Measurements from ENCODE around the gene CEP85L.

The CEP85L gene

DNA sequence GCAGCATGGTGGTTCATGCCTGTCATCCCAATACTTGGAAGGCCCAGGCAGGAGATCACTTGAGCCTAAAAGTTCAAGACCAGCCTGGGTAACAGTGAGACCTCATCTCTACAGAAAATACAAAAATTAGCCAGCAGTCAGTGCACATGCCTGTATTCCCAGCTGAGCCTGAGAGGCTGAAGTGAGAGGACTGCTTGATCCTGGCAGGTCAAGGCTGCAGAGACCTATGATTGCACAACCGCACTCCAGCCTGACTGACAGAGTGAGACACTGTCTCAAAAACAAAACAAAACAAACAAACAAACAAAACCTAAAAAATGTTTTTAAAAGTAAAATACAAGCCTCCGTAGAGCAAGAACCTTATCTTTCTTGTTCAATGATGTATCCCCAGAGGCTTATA, 6.0 kb downstream of the CEP85L start:
- H3K4me3 ChIP-seq (ENCODE audit: low read depth in 1 of 5, low read length in 5 of 5), result no peak overlapping the region
- H3K4me1 ChIP-seq (ENCODE audit: control insufficient read depth in 5 of 5, insufficient read depth in 5 of 5, low read length in 5 of 5), result peaks cover 0 to 27% (median 20%) of the 10 kb centered on the region in 5 donors
- no peak overlapping the region for H3K27ac ChIP-seq (ENCODE audit: low read depth, low read length)
- H3K27me3 ChIP-seq (ENCODE audit: control insufficient read depth in 5 of 5, insufficient read depth in 4 of 5, low read length in 5 of 5), result no peaks in the 10 kb centered on the region
- H3K36me3 ChIP-seq (ENCODE audit: control insufficient read depth in 5 of 5, insufficient read depth in 5 of 5, low read length in 5 of 5), result no peaks in the 10 kb centered on the region
- no peak overlapping the region for H3K9ac ChIP-seq (ENCODE audit: low read length in 5 of 5)
- no peaks in the 10 kb centered on the region for H3K9me3 ChIP-seq (ENCODE audit: control insufficient read depth in 5 of 5, low read length in 5 of 5)

GRCh38 chr6:118644007-118644406, 7.4 kb downstream of the CEP85L start:
- Histone ChIP-seq H3K27me3 (ENCODE audit: control insufficient read depth in 5 of 5, insufficient read depth in 4 of 5, low read length in 5 of 5) (no peaks in the 10 kb centered on the region), H3K9me3 (ENCODE audit: control insufficient read depth in 5 of 5, low read length in 5 of 5) (no peaks in the 10 kb centered on the region), H3K4me1 (ENCODE audit: control insufficient read depth in 5 of 5, insufficient read depth in 5 of 5, low read length in 5 of 5) (peaks cover 0 to 13% (median 12%) of the 10 kb centered on the region in 5 donors), H3K4me3 (ENCODE audit: low read depth in 1 of 5, low read length in 5 of 5) (no peak overlapping the region), H3K27ac (ENCODE audit: low read depth, low read length) (no peak overlapping the region), H3K36me3 (ENCODE audit: control insufficient read depth in 5 of 5, insufficient read depth in 5 of 5, low read length in 5 of 5) (no peaks in the 10 kb centered on the region), H3K9ac (ENCODE audit: low read length in 5 of 5) (no peak overlapping the region)

GRCh38 chr6:118641042-118641441, 10.3 kb downstream of the CEP85L start:
- H3K27ac ChIP-seq (ENCODE audit: low read depth, low read length), result no peak overlapping the region
- H3K4me3 ChIP-seq (ENCODE audit: low read depth in 1 of 5, low read length in 5 of 5), result no peak overlapping the region
- no peaks in the 10 kb centered on the region for H3K27me3 ChIP-seq (ENCODE audit: control insufficient read depth in 5 of 5, insufficient read depth in 4 of 5, low read length in 5 of 5)
- H3K9me3 ChIP-seq (ENCODE audit: control insufficient read depth in 5 of 5, low read length in 5 of 5), result no peaks in the 10 kb centered on the region
- H3K4me1 ChIP-seq (ENCODE audit: control insufficient read depth in 5 of 5, insufficient read depth in 5 of 5, low read length in 5 of 5), result peaks cover 0 to 13% (median 12%) of the 10 kb centered on the region in 5 donors
- no peaks in the 10 kb centered on the region for H3K36me3 ChIP-seq (ENCODE audit: control insufficient read depth in 5 of 5, insufficient read depth in 5 of 5, low read length in 5 of 5)
- no peak overlapping the region for H3K9ac ChIP-seq (ENCODE audit: low read length in 5 of 5)

DNA sequence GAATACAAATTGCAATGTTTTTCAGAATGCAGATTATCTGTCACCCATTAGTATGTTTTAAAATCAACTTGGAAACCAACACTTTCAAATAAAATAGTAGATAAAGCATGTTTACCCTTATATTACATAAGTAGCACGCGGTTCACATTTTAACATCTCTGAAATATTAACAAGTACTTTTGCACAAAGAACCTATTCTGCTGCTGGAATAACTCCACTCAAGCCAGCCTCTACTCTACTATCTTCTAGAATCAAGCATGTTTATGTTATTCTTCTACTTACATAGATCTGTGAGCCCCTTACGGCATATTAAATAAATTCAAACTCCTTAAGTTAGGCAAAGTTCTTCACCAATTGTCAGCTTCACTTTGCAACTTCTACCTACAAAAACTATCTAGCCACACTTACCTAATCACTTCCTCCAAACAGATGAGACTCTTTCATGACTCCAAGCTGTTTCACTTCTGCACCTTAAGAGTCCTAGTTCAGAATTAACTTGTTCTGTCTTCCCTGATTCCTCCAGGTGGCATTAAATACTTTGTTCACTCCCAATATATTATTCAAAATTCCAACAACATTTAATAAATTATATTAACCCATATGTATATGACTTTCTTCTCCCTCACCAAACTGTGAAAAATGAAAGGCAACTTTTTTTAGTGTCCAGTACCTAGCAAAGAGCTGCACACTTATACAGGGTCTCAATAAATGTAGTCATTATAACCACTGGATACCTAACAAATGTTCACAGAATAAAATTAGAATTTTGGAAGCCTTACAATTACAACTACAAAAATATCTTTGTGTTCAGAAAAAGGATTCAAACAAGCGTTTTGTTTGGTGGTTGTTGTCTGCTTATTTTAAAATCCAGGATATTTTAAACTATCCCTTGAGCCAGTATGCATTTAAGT, 12.1 kb downstream of the CEP85L start:
- no peak overlapping the region for H3K9ac ChIP-seq (ENCODE audit: low read length in 5 of 5)
- no peaks in the 10 kb centered on the region for H3K9me3 ChIP-seq (ENCODE audit: control insufficient read depth in 5 of 5, low read length in 5 of 5)
- H3K36me3 ChIP-seq (ENCODE audit: control insufficient read depth in 5 of 5, insufficient read depth in 5 of 5, low read length in 5 of 5), result no peaks in the 10 kb centered on the region
- H3K4me1 ChIP-seq (ENCODE audit: control insufficient read depth in 5 of 5, insufficient read depth in 5 of 5, low read length in 5 of 5), result peaks cover 0 to 7% (median 5%) of the 10 kb centered on the region in 5 donors
- H3K4me3 ChIP-seq (ENCODE audit: low read depth in 1 of 5, low read length in 5 of 5), result no peak overlapping the region
- H3K27ac ChIP-seq (ENCODE audit: low read depth, low read length), result no peak overlapping the region
- no peaks in the 10 kb centered on the region for H3K27me3 ChIP-seq (ENCODE audit: control insufficient read depth in 5 of 5, insufficient read depth in 4 of 5, low read length in 5 of 5)

DNA sequence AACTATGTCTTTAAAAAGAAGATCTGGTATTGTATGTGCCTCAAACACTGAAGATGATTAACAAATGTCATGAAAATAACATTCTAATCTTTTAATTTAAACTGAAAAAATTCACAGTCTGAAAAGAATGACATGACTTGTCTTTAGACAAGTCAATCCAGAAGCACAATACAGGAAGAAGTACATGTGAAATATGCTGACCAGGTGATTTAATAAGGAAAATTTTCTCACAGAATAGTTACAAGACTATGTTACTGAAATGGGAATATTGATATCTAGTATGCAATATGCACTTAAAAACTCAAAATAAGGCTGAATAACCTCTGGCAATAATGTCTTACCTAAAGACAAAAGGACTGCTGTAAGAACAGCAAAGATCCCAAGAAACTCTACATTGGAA, 13.1 kb downstream of the CEP85L start:
- Histone ChIP-seq H3K27ac (ENCODE audit: low read depth, low read length) (no peak overlapping the region), H3K36me3 (ENCODE audit: control insufficient read depth in 5 of 5, insufficient read depth in 5 of 5, low read length in 5 of 5) (no peaks in the 10 kb centered on the region), H3K4me1 (ENCODE audit: control insufficient read depth in 5 of 5, insufficient read depth in 5 of 5, low read length in 5 of 5) (peaks cover 0 to 2% (median 0%) of the 10 kb centered on the region in 5 donors), H3K27me3 (ENCODE audit: control insufficient read depth in 5 of 5, insufficient read depth in 4 of 5, low read length in 5 of 5) (no peaks in the 10 kb centered on the region), H3K4me3 (ENCODE audit: low read depth in 1 of 5, low read length in 5 of 5) (no peak overlapping the region), H3K9ac (ENCODE audit: low read length in 5 of 5) (no peak overlapping the region), H3K9me3 (ENCODE audit: control insufficient read depth in 5 of 5, low read length in 5 of 5) (no peaks in the 10 kb centered on the region)

- Histone ChIP-seq H3K4me3 (ENCODE audit: low read depth in 1 of 5, low read length in 5 of 5) (no peak overlapping the region), H3K4me1 (ENCODE audit: control insufficient read depth in 5 of 5, insufficient read depth in 5 of 5, low read length in 5 of 5) (peaks cover 0 to 2% (median 0%) of the 10 kb centered on the region in 5 donors), H3K9ac (ENCODE audit: low read length in 5 of 5) (no peak overlapping the region), H3K27ac (ENCODE audit: low read depth, low read length) (no peak overlapping the region), H3K9me3 (ENCODE audit: control insufficient read depth in 5 of 5, low read length in 5 of 5) (no peaks in the 10 kb centered on the region), H3K36me3 (ENCODE audit: control insufficient read depth in 5 of 5, insufficient read depth in 5 of 5, low read length in 5 of 5) (no peaks in the 10 kb centered on the region), H3K27me3 (ENCODE audit: control insufficient read depth in 5 of 5, insufficient read depth in 4 of 5, low read length in 5 of 5) (no peaks in the 10 kb centered on the region)
Measured at GRCh38 chr6:118635909-118636735, 15.3 kb downstream of the CEP85L start.

- Histone ChIP-seq H3K27ac (ENCODE audit: low read depth, low read length) (no peak overlapping the region), H3K4me3 (ENCODE audit: low read depth in 1 of 5, low read length in 5 of 5) (no peak overlapping the region), H3K9me3 (ENCODE audit: control insufficient read depth in 5 of 5, low read length in 5 of 5) (no peaks in the 10 kb centered on the region), H3K4me1 (ENCODE audit: control insufficient read depth in 5 of 5, insufficient read depth in 5 of 5, low read length in 5 of 5) (no peaks in the 10 kb centered on the region), H3K9ac (ENCODE audit: low read length in 5 of 5) (no peak overlapping the region), H3K27me3 (ENCODE audit: control insufficient read depth in 5 of 5, insufficient read depth in 4 of 5, low read length in 5 of 5) (no peaks in the 10 kb centered on the region), H3K36me3 (ENCODE audit: control insufficient read depth in 5 of 5, insufficient read depth in 5 of 5, low read length in 5 of 5) (peaks cover 0 to 5% (median 0%) of the 10 kb centered on the region in 5 donors)
Measured at GRCh38 chr6:118632359-118632758, 19.0 kb downstream of the CEP85L start.

GRCh38 chr6:118630923-118631322, 20.5 kb downstream of the CEP85L start:
- no peaks in the 10 kb centered on the region for H3K4me1 ChIP-seq (ENCODE audit: control insufficient read depth in 5 of 5, insufficient read depth in 5 of 5, low read length in 5 of 5)
- H3K4me3 ChIP-seq (ENCODE audit: low read depth in 1 of 5, low read length in 5 of 5), result no peak overlapping the region
- H3K27ac ChIP-seq (ENCODE audit: low read depth, low read length), result no peak overlapping the region
- no peak overlapping the region for H3K9ac ChIP-seq (ENCODE audit: low read length in 5 of 5)
- no peaks in the 10 kb centered on the region for H3K9me3 ChIP-seq (ENCODE audit: control insufficient read depth in 5 of 5, low read length in 5 of 5)
- H3K27me3 ChIP-seq (ENCODE audit: control insufficient read depth in 5 of 5, insufficient read depth in 4 of 5, low read length in 5 of 5), result no peaks in the 10 kb centered on the region
- H3K36me3 ChIP-seq (ENCODE audit: control insufficient read depth in 5 of 5, insufficient read depth in 5 of 5, low read length in 5 of 5), result peaks cover 0 to 5% (median 0%) of the 10 kb centered on the region in 5 donors

DNA sequence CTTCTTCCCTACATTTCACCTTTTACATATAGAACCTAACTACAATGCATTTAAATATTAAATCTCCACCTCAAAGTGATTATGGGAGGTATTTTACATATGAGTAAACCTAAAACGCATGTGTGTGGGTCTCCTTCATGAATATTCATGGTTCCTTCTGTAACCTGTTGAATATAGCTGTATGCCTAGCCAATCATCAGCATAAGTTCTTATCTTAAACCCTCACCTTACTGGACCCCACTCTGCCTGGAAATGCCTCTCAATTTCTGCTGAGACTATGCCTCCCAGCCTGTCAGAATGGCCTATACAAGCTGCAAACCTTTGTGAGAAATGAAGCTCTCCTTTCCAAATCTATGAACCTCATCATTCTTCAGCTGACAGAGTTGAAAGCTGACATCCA, 21.3 kb downstream of the CEP85L start:
- Histone ChIP-seq H3K27ac (ENCODE audit: low read depth, low read length) (no peak overlapping the region), H3K4me3 (ENCODE audit: low read depth in 1 of 5, low read length in 5 of 5) (no peak overlapping the region), H3K36me3 (ENCODE audit: control insufficient read depth in 5 of 5, insufficient read depth in 5 of 5, low read length in 5 of 5) (peaks cover 0 to 5% (median 0%) of the 10 kb centered on the region in 5 donors), H3K4me1 (ENCODE audit: control insufficient read depth in 5 of 5, insufficient read depth in 5 of 5, low read length in 5 of 5) (no peaks in the 10 kb centered on the region), H3K9me3 (ENCODE audit: control insufficient read depth in 5 of 5, low read length in 5 of 5) (no peaks in the 10 kb centered on the region), H3K27me3 (ENCODE audit: control insufficient read depth in 5 of 5, insufficient read depth in 4 of 5, low read length in 5 of 5) (no peaks in the 10 kb centered on the region), H3K9ac (ENCODE audit: low read length in 5 of 5) (no peak overlapping the region)

DNA sequence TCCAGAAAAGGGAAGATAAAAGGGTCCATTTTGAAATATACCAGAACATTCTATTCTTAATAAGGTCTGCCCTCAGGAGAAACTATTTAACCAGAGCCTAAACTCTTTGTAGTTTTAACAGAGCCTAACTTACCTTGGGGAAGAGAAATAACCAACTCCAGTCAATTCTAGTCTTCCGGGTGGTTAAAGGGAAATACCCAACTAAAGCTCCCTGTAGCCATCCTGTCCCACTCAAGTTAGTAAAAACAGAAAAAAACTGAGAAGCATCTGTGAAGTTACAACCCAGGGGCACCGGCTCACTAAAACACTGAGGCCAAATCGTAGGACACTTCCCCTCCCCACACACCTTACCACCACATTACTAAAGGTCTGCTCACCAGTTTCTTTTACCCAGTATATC, 23.7 kb downstream of the CEP85L start:
- H3K27me3 ChIP-seq (ENCODE audit: control insufficient read depth in 5 of 5, insufficient read depth in 4 of 5, low read length in 5 of 5), result no peaks in the 10 kb centered on the region
- no peaks in the 10 kb centered on the region for H3K4me1 ChIP-seq (ENCODE audit: control insufficient read depth in 5 of 5, insufficient read depth in 5 of 5, low read length in 5 of 5)
- no peak overlapping the region for H3K4me3 ChIP-seq (ENCODE audit: low read depth in 1 of 5, low read length in 5 of 5)
- no peaks in the 10 kb centered on the region for H3K9me3 ChIP-seq (ENCODE audit: control insufficient read depth in 5 of 5, low read length in 5 of 5)
- no peak overlapping the region for H3K27ac ChIP-seq (ENCODE audit: low read depth, low read length)
- no peak overlapping the region for H3K9ac ChIP-seq (ENCODE audit: low read length in 5 of 5)
- H3K36me3 ChIP-seq (ENCODE audit: control insufficient read depth in 5 of 5, insufficient read depth in 5 of 5, low read length in 5 of 5), result peaks cover 0 to 5% (median 0%) of the 10 kb centered on the region in 5 donors
